Activated T-cell treated with anti-CD3 and anti-CD28 coated beads, Interleukin-2, amount 50 U/mL, for 72 hours (primary cell): ENCODE results near the gene FUZ. TPM values are rescaled to one million over a fixed set of nuclear protein-coding genes. Genes with fewer than 3 reads are reported as not detected.

ENCODE experiments used
- ATAC-seq, 2 donors: fragments of 150-1000 bp; cut with Tn5 transposase; replicated peaks in 1 of 2; 2 replicates each; pipeline ENCODE4 v1.10.0; 2021; ENCODE audit warnings: moderate library complexity in 2 of 2, mild to moderate bottlenecking in 1 of 2
- DNase-seq, 2 donors: peaks; one replicate each; pipeline ENCODE4 v3.0.0; 2021 to 2022; ENCODE audit warnings: mixed read lengths in 1 of 2
- H3K27ac Mint-ChIP-seq: one replicate; pipeline ENCODE4 v1.8.0; 2022; ENCODE audit warnings: mild to moderate bottlenecking, moderate library complexity, mixed read lengths
- H3K27me3 Mint-ChIP-seq: one replicate; pipeline ENCODE4 v1.8.0; 2022; ENCODE audit warnings: low read depth, mixed read lengths
- H3K36me3 Mint-ChIP-seq, 2 donors: one replicate each; pipeline ENCODE4 v1.8.0; 2022; ENCODE audit warnings: mixed read lengths in 2 of 2, mild to moderate bottlenecking in 1 of 2; ENCODE audit not compliant: insufficient read depth in 2 of 2
- H3K4me1 Mint-ChIP-seq: one replicate; pipeline ENCODE4 v1.8.0; 2022; ENCODE audit warnings: low read depth, mixed read lengths
- H3K4me3 Mint-ChIP-seq, 2 donors: one replicate each; pipeline ENCODE4 v1.8.0; 2022; ENCODE audit warnings: mild to moderate bottlenecking in 2 of 2, mixed read lengths in 2 of 2, moderate library complexity in 2 of 2
- H3K9me3 Mint-ChIP-seq, 2 donors: one replicate each; pipeline ENCODE4 v1.8.0; 2022; ENCODE audit warnings: mixed read lengths in 2 of 2
- total RNA-seq, 2 donors: library from RNA; stranded (reverse); gene quantifications; one replicate each; pipeline ENCODE4 v1.2.3, GENCODE V29; 2022

The FUZ gene
- total RNA-seq, 2 donors from 2014 or later: 24.7 to 37.3 TPM

- Mint-ChIP-seq H3K4me1 (peaks cover 23% of the 10 kb centered on the region), H3K27me3 (no peaks in the 10 kb centered on the region), H3K4me3 (no peak overlapping the region), H3K27ac (no peak overlapping the region), H3K9me3 (no peaks in the 10 kb centered on the region), H3K36me3 (peaks cover 0 to 1% of the 10 kb centered on the region in 2 donors)
- ATAC-seq (no peak), DNase-seq (no peak)
Measured at GRCh38 chr19:49855676-49856573, 42.8 kb upstream of the FUZ start.

GRCh38 chr19:49855277-49855675 is 42.2 kb upstream of the FUZ start:
- H3K36me3 Mint-ChIP-seq: peaks cover under 1 to 3% of the 10 kb centered on the region in 2 donors
- ATAC-seq (no peak), DNase-seq (no peak)
- no peaks in the 10 kb centered on the region for H3K9me3 Mint-ChIP-seq
- no peaks in the 10 kb centered on the region for H3K27me3 Mint-ChIP-seq
- H3K27ac Mint-ChIP-seq: no peak overlapping the region
- H3K4me3 Mint-ChIP-seq: no peak overlapping the region
- peaks cover 24% of the 10 kb centered on the region for H3K4me1 Mint-ChIP-seq

GRCh38 chr19:49854378-49855263 is 41.5 kb upstream of the FUZ start:
- no peaks in the 10 kb centered on the region for H3K27me3 Mint-ChIP-seq
- ATAC-seq (no peak), DNase-seq (no peak)
- H3K36me3 Mint-ChIP-seq: peaks cover 6 to 7% of the 10 kb centered on the region in 2 donors
- H3K4me1 Mint-ChIP-seq: peaks cover 30% of the 10 kb centered on the region
- no peaks in the 10 kb centered on the region for H3K9me3 Mint-ChIP-seq
- no peak overlapping the region for H3K4me3 Mint-ChIP-seq
- no peak overlapping the region for H3K27ac Mint-ChIP-seq

- H3K4me3 Mint-ChIP-seq: no peak overlapping the region
- no peak for DNase-seq
- peaks cover 4% of the 10 kb centered on the region in 2 donors for H3K9me3 Mint-ChIP-seq
Measured at GRCh38 chr19:49853852-49854377, 40.8 kb upstream of the FUZ start.

GRCh38 chr19:49852631-49853126 is 39.6 kb upstream of the FUZ start:
- Mint-ChIP-seq H3K4me1 (peaks cover 47% of the 10 kb centered on the region), H3K4me3 (peak overlapping the region; percentile 77 to 86), H3K36me3 (peaks cover 12% of the 10 kb centered on the region in 2 donors), H3K9me3 (peaks cover 5% of the 10 kb centered on the region in 2 donors), H3K27me3 (no peaks in the 10 kb centered on the region), H3K27ac (peak overlapping the region; percentile 49)
- no peak for ATAC-seq
- DNase-seq: no peak

More at GRCh38 chr19:49853852-49854377, 40.8 kb upstream of the FUZ start:
- ATAC-seq: no peak
- peaks cover 9 to 10% of the 10 kb centered on the region in 2 donors for H3K36me3 Mint-ChIP-seq
- no peak overlapping the region for H3K27ac Mint-ChIP-seq
- H3K4me1 Mint-ChIP-seq: peaks cover 35% of the 10 kb centered on the region
- H3K27me3 Mint-ChIP-seq: no peaks in the 10 kb centered on the region

GRCh38 chr19:49851456-49852259 is 38.6 kb upstream of the FUZ start:
- peaks cover 5% of the 10 kb centered on the region in 2 donors for H3K9me3 Mint-ChIP-seq
- peak overlapping the region; percentile 77 to 86 for H3K4me3 Mint-ChIP-seq
- DNase-seq (peak; percentile 38 to 45), ATAC-seq (peak in 1 of 2 donors; percentile 8)
- peak overlapping the region; percentile 49 for H3K27ac Mint-ChIP-seq
- H3K36me3 Mint-ChIP-seq: peaks cover 10 to 12% of the 10 kb centered on the region in 2 donors
- no peaks in the 10 kb centered on the region for H3K27me3 Mint-ChIP-seq
- peaks cover 47% of the 10 kb centered on the region for H3K4me1 Mint-ChIP-seq

GRCh38 chr19:49850487-49851342 is 37.6 kb upstream of the FUZ start, which contains the start of gene PTOV1:
Gene PTOV1, plus strand, starts transcription at chr19:49851159.
- H3K4me1 Mint-ChIP-seq: peaks cover 47% of the 10 kb centered on the region
- H3K9me3 Mint-ChIP-seq: peaks cover 5% of the 10 kb centered on the region in 2 donors
- peak; percentile 88 to 89 for ATAC-seq
- DNase-seq: peak; percentile 92 to 94
- H3K27ac Mint-ChIP-seq: peak within 1 kb of the TSS; percentile 92
- peaks cover 10 to 12% of the 10 kb centered on the region in 2 donors for H3K36me3 Mint-ChIP-seq
- peak within 1 kb of the TSS; percentile 86 to 87 for H3K4me3 Mint-ChIP-seq
- H3K27me3 Mint-ChIP-seq: no peaks in the 10 kb centered on the region

- Mint-ChIP-seq H3K36me3 (peaks cover 10 to 12% of the 10 kb centered on the region in 2 donors), H3K9me3 (peaks cover 5% of the 10 kb centered on the region in 2 donors), H3K27ac (peak overlapping the region; percentile 92), H3K4me1 (peaks cover 47% of the 10 kb centered on the region), H3K27me3 (no peaks in the 10 kb centered on the region), H3K4me3 (peak overlapping the region; percentile 86 to 87)
- ATAC-seq (no peak), DNase-seq (no peak)
Measured at GRCh38 chr19:49850221-49850486, 37.1 kb upstream of the FUZ start.

- H3K36me3 Mint-ChIP-seq: peaks cover 10 to 12% of the 10 kb centered on the region in 2 donors
- H3K9me3 Mint-ChIP-seq: peaks cover 5% of the 10 kb centered on the region in 2 donors
- H3K27me3 Mint-ChIP-seq: no peaks in the 10 kb centered on the region
- peak overlapping the region; percentile 62 for H3K27ac Mint-ChIP-seq
- H3K4me3 Mint-ChIP-seq: peak overlapping the region; percentile 86 to 87
- DNase-seq (no peak), ATAC-seq (no peak)
- peaks cover 47% of the 10 kb centered on the region for H3K4me1 Mint-ChIP-seq
Measured at GRCh38 chr19:49849433-49850220, 36.5 kb upstream of the FUZ start.

- DNase-seq (no peak), ATAC-seq (no peak)
- H3K27ac Mint-ChIP-seq: peak overlapping the region; percentile 62
- H3K9me3 Mint-ChIP-seq: peaks cover 5% of the 10 kb centered on the region in 2 donors
- peak overlapping the region; percentile 45 to 70 for H3K4me3 Mint-ChIP-seq
- H3K4me1 Mint-ChIP-seq: peaks cover 46% of the 10 kb centered on the region
- no peaks in the 10 kb centered on the region for H3K27me3 Mint-ChIP-seq
- peaks cover 10 to 12% of the 10 kb centered on the region in 2 donors for H3K36me3 Mint-ChIP-seq
Measured at GRCh38 chr19:49848938-49849337, 35.8 kb upstream of the FUZ start.
